DMS153 treated with DMSO at 0.1 percent for 48 hours (cell line): Measurements from ENCODE around the gene JPH3.
"Not testable (repeated sequence)": the region's sequence is repeated elsewhere in the genome, so short reads cannot be mapped to it uniquely, and the experiment has no call there.

ENCODE experiments used
- DNase-seq: peaks from one replicate; lab custom pipeline; 2025; ENCODE audit not compliant: unreplicated experiment; lab: John Stamatoyannopoulos, UW

Gene JPH3

GRCh38 chr16:87707714-87708580, 105.6 kb downstream of the JPH3 start:
- no peak for DNase-seq

DNA sequence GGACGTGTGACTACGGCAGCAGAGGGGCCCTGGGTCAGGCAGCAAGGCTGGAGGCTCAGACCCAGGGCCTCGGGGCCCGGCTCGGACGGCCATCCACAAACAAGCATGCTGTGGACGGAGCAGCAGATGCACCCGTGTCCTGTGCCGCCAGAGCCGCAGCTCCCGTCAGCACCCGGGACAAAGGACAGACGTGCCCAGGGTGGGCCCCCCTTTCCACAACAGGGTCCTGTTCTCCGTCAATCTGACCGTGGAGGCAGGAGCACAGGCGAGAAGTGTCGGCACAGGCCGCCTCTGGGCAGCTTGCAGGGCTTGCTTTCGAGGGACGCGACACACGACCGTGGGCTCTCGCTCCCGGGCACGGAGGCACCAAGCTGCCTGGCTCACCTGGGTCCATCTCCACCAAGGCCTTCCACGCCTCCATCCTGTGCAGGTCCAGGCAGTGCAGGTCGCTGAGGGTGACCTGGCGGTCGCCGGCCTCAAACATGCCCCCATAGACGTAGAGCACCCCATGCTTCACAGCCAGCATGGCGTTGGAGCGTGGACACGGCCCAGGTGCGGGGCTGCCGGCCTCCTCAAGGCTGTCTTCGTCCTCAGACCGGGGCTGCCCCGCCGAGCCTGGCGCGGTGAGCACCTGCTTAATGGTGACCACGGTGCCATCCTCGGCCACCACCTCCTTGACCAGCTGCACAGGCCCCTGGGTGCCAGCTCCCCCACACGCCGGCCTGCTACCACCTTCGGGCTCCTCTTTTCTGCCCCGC, 106.8 kb downstream of the JPH3 start:
- DNase-seq, result no peak

GRCh38 chr16:87709677-87710076, 107.4 kb downstream of the JPH3 start:
- DNase-seq, result no peak

GRCh38 chr16:87710887-87711286, 108.6 kb downstream of the JPH3 start:
- DNase-seq, result no peak

DNA sequence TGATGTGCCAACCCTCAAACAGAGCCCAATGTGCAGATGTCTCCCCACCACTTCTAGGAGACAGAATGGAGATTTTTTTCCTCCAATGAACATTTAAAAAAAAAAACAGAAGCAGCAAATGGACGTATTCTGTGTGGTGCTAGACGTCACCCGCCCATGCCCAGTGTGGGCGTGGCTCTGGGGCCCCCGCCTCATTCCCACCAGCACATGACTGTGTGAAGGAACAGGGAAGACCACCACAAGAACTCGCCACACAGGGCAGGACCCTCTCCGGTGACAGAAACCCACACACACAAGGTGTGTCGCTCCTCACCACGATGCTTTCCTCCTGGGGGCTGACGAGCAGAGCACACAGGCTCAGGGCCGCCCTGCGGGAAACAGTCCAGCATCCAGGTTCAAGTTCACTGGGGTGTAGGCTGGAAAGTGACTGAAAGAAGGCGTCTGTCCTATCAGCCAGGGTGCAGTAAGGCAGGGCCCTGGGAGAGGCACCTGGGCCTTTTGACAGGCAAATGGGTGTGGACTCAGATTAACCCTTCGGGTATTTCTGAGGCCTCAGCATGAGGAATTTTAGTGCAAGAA, 110.0 kb downstream of the JPH3 start:
- DNase-seq, result no peak

DNA sequence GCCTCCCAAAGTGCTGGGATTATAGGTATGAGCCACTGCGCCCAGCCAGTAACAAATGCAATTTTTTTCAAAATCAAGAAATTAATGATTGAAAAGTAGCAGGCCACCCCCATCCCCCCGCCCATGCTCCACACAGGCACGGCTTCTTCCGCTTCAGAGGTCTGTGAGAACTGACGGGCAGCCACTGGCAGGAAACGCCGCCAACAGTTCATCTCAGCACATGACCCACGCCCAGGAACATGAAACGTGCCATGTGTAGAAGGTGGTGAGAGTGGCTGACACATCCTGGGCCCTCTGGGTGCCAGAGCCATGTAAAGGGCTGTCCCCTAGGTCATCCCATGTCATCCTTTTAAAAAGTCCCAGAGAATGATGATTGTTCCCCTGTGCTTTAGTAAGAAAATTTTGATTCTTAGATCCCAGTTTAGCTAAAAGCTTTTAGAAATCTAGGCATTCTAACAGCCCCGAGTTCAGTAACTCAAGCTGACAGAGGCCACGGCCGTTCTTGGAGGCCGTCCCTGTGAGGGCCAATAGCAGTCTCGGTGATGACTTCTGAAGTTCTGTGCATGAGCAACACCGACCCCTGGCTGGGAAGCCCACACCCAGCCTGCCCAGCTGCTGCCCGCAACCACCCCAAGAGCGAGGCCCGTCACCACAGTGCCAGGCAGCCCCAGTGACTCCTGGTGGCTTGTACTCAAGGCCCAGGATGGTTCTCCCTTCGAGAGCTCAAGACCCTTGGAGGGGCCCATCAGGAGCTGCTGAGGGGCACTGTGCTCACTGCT, 111.3 kb downstream of the JPH3 start:
- DNase-seq, result no peak

DNA sequence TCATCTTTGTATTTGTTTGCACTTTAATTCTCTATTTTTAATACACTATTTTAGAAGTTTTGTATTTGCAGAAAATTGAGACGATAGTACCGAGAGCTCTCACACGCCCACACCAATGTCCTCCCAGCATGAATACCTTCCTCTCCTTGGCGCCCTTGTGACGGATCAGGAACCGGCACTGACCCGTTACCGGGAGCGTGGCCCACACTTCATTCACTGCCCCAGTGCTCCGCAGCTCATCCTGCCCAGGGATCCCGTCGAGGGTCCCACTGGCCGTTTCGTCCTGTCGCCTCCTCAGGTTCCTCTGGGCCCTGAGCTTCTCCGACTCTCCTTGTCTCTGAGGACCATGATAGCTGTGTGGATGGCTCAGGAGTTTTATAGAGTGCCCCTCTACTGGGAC, 112.9 kb downstream of the JPH3 start:
- no peak for DNase-seq

GRCh38 chr16:87715658-87716057, 113.3 kb downstream of the JPH3 start:
- no peak for DNase-seq

DNA sequence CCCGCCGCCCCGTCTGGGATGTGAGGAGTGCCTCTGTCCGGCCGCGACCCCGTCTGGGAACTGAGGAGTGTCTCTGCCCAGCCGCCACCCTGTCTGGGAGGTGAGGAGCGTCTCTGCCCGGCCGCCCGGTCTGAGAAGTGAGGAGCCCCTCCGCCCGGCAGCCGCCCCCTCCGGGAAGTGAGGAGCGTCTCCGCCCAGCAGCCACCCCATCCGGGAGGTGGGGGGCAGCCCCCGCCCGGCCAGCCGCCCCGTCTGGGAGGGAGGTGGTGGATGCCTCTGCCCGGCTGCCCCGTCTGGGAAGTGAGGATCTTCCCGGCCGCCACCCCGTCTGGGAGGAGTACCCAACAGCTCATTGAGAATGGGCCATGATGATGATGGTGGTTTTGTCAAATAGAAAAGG, 116.5 kb downstream of the JPH3 start:
- DNase-seq, result not testable (repeated sequence)

GRCh38 chr16:87720446-87720845, 118.1 kb downstream of the JPH3 start:
- no peak for DNase-seq

DNA sequence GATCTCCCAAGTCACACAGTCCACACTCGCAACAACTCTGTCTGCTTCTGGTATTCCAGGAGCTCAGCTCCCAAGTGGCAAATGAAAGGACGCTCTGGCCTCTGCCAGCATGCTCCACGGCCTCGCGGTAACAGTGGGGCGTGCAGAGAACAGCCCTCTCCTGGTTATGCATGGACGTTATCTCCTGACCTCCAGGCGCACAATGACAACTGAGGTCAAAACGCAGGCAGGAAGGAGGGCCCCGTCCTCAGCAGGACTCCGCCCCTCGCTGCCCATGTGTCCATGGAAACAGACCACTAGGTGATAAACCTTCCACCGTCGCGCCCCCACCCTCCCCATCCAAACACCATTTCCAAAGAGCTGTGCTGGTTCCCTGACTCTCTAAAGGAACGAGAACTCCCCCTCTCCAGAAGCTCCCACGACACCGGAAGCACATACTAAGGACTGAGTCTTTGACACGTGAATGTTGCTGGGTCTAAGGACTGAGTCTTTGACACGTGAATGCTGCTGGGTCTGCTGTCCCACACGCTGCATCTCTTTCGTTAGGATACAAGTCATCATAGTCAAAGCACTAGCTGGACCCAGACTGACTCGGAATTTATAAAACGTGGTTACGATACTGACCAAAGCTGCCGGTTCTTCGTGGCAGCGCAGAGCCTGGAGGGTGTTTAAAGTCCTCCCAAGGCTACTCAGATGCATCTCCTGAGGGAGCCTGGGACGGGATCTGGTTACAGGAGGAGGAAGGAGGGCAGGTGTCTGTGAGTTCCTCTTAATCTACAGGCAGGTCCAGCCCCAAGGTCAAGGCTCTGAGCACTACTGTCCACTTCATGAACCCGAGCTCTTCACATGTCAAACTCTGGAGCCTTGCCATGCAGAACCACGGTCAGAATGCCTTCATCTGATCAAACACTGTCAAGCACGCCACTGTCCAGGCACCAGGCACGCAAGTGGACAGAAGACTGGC, 119.6 kb downstream of the JPH3 start:
- no peak for DNase-seq

DNA sequence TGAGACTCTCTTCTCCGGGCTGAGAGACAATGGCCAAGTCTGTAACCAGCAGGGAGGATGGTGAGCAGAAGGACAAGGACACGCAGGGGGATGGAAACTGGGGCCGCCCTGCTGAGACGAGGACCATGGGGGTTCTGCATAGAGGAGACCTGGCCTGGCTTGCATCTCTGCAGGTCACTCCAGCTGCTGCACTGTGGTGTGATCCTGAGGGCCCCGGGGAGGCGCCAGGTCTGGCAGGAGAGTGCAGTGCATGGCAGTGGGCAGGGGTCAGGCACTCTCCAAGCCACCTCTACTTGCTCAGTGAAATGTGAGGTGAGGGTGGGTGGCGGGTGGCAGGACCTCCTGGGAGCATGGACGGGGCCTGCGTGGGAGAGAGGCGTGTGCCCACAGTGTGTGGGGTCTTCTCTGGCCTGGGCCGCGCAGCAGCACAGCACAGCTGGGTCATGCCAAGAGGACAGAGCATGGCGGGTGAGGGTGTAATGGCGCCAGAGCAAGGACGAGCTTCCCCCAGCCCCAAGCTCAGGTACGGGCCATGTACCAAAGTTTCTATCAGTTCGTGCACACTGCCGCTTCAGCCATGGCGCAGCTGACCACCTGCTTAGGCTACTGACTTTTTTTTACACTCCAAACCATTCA, 120.4 kb downstream of the JPH3 start:
- no peak for DNase-seq

DNA sequence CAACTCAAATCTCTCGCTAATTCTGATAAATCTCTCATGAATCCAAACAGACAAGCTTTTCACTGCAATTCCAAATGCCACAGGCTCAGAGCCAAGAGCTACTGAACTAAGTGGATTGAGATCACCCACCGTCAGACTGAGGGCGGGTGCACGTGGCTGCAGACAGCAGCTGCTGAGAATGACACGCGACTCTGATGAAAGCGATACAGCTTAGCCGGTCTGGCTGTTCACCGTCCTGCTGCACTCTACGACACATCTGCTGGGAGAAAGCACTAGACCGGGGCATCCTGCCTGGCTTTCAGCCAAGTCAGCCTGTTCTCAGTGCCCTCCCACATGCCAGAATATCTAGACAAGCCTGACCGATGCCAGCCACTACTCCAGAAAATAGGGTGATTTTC, 120.9 kb downstream of the JPH3 start:
- DNase-seq, result peak; percentile 85

DNA sequence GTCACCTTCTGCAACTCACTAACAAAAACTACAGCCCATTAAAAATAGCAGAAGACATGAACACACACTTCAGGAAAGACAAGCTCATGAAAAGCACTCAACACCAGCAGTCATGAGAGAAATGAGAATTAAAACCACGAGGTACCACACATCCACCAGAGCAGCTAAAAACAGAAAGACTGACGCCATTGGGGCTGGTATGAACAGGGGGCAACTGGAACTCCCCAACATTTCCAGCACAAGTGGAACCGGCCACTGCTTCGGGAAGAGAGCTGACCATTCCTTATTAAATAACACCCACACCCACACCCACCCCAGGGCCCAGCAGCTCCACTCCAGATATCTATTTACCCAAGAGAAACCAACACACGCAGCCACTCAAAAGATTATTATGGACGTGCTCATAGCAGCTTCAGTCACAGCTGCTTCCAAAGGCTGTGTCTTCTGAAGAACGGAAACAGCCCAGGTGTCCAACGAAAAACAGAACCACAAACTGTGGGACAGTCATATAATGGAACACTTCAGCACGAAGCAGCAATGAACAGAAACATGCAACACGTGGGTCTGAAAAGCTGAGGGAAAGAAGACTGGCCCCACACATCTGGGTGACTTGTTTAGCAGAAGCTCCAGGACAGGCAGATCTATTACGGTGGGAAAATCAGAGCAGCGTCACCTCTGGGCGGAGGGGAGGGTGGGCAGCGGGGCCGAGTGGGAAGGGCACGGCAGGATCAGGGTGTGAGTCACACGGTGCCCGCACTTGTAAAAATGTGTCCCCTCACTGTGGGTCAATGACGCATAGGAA, 122.4 kb downstream of the JPH3 start:
- peak; percentile 33 for DNase-seq

DNA sequence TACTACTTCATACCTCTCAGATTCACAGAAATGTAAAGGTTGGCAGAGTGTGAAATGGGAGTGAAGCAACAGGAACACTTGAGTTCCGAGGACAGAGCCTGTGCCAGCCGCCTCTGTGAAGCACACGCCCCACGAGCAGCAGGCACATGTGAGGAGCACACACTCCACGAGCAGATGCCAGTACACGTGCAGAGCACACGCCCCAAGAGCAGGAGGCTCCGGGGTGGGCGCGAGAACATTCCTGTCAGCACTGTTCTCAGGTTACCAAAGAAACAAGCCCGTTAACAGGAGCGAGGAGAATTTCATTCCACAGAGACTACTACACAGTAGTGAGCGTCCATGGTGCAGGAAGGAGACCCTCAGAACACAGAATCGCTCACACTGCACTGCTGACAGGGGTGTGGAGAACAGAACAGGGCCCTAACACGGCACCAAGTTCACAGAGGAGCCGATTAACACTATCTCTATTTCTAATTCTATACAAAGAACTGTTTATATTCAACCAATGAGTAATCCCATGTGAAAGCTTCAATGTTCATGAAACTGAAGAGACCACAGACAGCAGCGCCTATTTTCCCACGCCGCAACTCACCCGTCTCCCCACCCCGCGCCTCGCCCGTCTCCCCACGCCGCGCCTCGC, 123.4 kb downstream of the JPH3 start:
- DNase-seq, result no peak

DNA sequence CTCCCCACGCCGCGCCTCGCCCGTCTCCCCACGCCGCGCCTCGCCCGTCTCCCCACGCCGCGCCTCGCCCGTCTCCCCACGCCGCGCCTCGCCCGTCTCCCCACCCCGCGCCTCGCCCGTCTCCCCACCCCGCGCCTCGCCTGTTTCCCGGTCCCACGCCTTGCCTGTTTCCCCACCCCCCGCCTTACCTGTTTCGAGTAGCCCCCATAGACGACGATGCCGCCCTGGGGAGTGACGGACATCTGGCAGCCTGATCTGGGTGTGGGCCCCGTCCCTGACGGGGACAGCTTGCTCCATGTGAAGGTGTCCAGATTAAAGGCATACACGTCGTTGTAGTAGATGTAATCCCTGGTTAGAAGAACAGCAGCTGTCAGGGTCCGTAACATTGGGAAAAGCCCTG, 124.3 kb downstream of the JPH3 start:
- not testable (repeated sequence) for DNase-seq

DNA sequence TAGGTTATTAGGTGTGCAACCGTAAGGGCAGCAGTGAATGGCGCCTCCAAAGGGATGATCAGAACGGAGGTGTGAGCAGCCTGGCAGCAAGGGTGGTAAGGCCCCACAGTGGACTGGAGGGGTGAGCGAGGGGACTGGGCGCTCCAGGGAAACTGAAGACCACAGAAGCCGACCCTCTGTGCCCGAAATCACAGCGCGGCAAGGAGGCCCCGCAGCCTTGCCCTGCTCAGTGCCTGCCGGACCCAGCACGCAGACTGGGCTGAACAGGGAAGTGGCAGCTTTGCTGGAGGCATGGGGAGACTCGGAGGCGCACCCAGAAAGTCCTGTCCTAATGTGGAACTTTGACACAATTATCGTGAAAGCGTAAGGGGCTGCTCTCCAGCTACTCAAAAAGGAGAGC, 125.0 kb downstream of the JPH3 start:
- no peak for DNase-seq

DNA sequence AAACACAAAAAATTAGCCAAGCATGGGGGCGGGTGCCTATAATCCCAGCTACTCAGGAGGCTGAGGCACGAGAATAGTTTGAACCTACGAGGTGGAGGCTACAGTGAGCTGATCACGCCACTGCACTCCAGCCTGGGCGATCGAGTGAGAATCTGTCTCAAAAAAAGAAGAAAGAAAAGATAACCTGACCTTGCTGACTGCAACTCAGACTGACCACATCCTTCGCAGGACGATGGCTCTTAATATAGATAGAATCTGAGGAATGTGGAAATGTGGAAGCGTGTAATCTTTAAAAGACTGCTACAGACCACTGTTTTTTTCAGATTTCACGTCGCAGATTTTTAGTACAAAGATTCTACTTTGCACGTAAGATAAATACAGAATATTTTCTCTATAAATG, 125.7 kb downstream of the JPH3 start:
- no peak for DNase-seq
